NCI-H345 treated with DMSO at 0.1 percent for 48 hours (cell line): ENCODE measurements around the gene TMEM169.
"Not testable (repeated sequence)": the region's sequence is repeated elsewhere in the genome, so short reads cannot be mapped to it uniquely, and the experiment has no call there.

Experiments used
- DNase-seq: peaks from one replicate; lab custom pipeline; 2025; ENCODE audit not compliant: unreplicated experiment; lab: John Stamatoyannopoulos, UW

Gene TMEM169

GRCh38 chr2:216070195-216070594, 11.5 kb upstream of the TMEM169 start:
- DNase-seq: no peak

GRCh38 chr2:216071111-216071851, 10.4 kb upstream of the TMEM169 start:
- no peak for DNase-seq

- DNase-seq: no peak
These were observed 9.2 kb upstream of the TMEM169 start for GRCh38 chr2:216072473-216072872.

GRCh38 chr2:216073773-216074172, 7.9 kb upstream of the TMEM169 start:
- no peak for DNase-seq

- no peak for DNase-seq
These were observed 7.3 kb upstream of the TMEM169 start for GRCh38 chr2:216074380-216074779.

- DNase-seq: no peak
These were observed 6.9 kb upstream of the TMEM169 start for GRCh38 chr2:216074794-216075193.

GRCh38 chr2:216075510-216076485, 5.9 kb upstream of the TMEM169 start:
- DNase-seq: no peak

GRCh38 chr2:216078776-216079175, 2.9 kb upstream of the TMEM169 start:
- DNase-seq: no peak

GRCh38 chr2:216080048-216080447, 1.7 kb upstream of the TMEM169 start:
- DNase-seq: not testable (repeated sequence)

- no peak for DNase-seq
These were observed 707 bp upstream of the TMEM169 start for GRCh38 chr2:216081012-216081411.

GRCh38 chr2:216082117-216082711, 495 bp downstream of the TMEM169 start:
- DNase-seq: no peak

GRCh38 chr2:216082805-216083204, 1.1 kb downstream of the TMEM169 start:
- DNase-seq: peak; percentile 35

- peak; percentile 26 for DNase-seq
These were observed 2.0 kb downstream of the TMEM169 start for GRCh38 chr2:216083464-216084281.

GRCh38 chr2:216084547-216084946, 2.8 kb downstream of the TMEM169 start:
- DNase-seq: no peak

GRCh38 chr2:216086207-216086893, 4.6 kb downstream of the TMEM169 start:
- DNase-seq: no peak

GRCh38 chr2:216090369-216090786, 8.7 kb downstream of the TMEM169 start:
- DNase-seq: no peak

GRCh38 chr2:216092646-216093045, 10.9 kb downstream of the TMEM169 start:
- no peak for DNase-seq

GRCh38 chr2:216094701-216095100, 13.0 kb downstream of the TMEM169 start:
- DNase-seq: no peak

GRCh38 chr2:216098421-216099334, 17.0 kb downstream of the TMEM169 start:
- no peak for DNase-seq
